CD4-positive, alpha-beta T cell treated with Interleukin-4 for 1 hour (primary cell): ENCODE data around the gene GRK6.
"Not testable (repeated sequence)": the region's sequence is repeated elsewhere in the genome, so short reads cannot be mapped to it uniquely, and the experiment has no call there.

Experiments used
- DNase-seq, 2 donors: peaks; one replicate each; pipeline ENCODE4 v3.0.0-alpha.2; 2020 to 2022

GRK6 gene

DNA sequence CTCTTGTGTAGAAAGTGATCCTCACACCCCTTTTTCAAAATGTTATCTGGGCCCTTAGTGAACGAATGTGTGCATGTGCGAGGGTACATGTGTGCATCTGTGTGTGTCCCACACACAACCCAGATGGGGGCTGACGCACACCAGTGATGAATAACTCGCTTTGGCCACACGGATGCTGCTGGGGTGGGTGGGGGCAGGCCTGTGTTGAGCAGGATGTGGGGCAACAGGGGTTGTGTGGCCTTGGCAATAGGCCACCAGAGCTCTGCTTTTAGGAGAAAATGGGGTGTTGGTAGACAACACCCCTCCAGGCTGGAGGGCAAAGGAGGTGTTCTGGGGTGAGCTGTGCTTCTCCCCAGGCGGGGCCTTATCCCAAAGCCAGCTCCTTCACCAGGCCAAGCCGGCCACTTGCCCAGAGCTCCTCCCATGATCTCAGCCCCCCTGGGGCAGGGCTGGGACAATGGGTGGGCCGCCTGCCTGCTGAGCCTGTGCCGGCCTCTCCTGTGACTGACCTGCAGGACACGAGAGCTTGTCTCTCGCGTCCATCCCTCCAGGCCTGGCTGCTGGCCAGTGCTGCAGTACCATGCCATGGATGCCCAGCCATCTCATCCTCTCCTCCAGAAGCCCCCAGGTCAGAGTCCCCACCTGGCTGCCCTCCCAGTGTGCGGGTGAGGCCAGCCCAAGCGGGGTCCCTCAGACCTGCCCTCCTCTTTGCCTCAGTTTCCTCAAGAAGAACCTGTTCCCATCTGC is 45.3 kb downstream of the GRK6 start:
- peak in 1 of 2 donors; percentile 30 for DNase-seq

DNA sequence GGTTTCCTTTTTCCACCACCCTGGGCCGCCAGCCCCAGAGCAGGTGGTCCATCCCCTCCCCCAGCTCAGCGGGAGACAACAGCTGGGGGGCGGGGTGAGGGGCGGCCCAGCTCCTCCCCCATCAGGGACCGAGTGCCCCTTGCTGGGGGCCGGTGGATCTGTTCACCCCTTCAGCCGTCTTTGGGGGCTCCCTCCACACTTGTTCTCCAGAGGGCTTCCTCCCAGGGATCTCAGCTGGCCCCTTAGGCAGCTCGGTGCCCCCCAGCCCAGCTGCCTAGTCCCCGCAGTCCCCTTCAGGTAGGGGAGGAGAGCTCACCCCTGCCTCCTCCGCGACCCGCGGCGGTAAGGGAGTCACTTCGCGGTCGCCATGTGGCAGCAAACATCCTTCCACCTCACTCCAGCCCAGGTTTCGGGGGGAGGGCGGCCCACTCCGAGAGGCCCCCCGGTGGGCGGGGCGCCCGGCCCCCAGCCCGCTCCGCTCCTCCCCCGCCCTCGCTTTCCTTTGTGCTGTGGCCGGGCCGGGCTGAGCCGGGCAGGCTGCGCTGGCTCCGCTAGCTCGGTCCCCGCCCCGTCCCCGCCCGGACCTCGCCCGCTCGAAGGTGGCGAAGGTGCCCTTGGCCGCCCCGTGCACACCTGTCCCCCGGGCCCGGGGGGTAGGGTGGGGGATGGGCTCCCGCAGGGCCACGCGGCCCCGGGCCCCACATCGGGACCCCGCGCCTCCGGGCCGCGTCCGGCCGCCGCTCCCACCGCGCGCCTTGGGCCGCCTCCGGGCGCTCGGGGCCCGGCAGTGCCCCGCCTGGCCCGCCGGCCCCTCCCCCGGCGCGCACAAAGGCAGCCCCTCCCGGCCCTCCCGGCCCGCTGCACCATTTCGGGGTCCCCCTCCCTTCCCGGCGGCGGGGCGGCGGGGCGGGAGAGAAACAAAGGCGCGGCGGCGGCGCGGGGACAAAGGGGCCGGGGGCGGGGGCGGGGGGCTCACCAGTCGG is 46.3 kb downstream of the GRK6 start:
- peak; percentile 61 to 62 for DNase-seq

DNA sequence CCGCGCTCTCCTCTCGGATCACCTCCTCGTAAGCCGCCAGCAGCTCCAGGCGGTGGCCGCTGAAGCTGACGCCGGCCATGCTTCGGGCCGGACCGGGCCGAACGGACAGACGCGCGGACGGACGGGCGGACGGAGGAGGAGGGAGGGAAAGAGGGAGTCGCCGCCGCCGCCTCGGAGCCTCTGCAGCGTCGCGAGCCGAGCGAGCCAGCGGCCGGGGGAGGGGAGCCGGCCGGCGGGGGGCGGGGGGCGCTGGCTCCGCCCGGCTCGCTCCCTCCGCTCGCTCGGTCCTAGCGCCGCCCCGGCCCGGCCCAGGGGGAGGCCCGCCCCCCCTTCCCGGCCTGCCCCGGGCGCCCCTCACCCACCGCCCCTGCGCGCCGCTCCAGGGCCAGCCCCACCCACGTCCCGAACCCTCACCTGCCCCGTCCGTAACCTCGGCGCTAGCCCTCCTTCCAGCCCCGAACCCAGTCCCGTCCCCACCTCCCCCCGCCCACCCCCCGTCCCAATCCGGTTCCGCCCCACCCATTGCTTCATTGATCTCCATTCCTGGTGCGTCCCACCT is 47.0 kb downstream of the GRK6 start, which contains the start of gene DBN1:
Gene DBN1 (minus strand): TSS at position 192 of the 559 bp plus-strand sequence. CDS start 113 bp downstream, at position 79.
- DNase-seq, result no peak

DNA sequence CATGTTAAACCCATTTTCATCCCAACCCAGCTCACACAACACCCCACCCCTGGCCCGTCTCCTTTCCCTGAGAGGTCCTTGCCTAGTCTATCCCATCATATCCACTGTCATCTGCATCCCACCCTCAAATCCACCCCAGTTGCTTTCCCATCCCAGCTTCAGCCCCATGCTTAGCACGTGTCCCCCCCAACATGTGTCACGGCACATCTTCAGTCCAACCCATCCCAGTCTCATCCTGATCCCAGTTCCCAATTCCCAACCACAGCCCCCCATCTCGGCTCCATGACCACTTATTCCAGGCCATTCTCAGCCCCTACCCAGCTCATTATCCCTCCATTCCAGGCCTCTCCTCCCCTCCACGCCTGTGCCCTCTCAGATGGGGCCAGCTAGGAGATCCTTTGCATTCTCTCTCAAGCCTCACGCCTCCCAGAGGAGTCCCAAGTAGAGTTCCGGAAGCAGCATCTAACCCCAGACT is 47.6 kb downstream of the GRK6 start:
- no peak for DNase-seq

DNA sequence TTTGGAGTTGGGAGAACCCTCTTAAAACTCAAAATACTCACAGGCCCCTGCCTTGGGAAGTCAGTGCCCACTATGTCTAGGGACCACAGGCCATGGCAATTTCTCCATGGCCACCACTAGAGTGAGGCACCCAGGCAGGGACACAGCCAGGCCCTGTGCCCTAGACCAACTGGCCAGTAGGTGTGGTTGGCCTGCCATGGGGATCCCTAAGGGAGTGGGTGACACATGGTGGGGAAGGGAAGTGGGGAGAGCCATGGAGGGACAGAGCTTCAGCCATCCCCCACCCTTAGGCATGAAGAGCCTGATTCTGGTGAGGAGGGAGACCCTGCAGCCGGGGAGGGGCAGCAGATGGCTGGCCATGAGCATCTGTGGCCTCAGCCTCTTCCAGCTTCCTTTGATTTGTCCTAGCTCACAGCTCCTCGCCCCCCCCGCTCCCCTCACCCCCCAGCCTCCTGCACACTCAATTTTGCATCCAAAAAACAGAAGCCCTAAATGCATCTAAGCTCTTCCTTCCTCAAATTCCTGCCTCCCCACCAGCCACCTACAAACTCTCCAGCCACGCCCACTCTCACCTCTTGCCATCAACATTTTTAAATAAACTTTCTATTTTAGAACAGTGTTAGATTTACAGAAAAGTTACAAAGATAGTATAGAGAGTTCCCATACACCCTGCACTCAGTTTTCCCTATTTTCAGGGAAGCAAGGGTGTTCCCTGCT is 48.5 kb downstream of the GRK6 start:
- no peak for DNase-seq

DNA sequence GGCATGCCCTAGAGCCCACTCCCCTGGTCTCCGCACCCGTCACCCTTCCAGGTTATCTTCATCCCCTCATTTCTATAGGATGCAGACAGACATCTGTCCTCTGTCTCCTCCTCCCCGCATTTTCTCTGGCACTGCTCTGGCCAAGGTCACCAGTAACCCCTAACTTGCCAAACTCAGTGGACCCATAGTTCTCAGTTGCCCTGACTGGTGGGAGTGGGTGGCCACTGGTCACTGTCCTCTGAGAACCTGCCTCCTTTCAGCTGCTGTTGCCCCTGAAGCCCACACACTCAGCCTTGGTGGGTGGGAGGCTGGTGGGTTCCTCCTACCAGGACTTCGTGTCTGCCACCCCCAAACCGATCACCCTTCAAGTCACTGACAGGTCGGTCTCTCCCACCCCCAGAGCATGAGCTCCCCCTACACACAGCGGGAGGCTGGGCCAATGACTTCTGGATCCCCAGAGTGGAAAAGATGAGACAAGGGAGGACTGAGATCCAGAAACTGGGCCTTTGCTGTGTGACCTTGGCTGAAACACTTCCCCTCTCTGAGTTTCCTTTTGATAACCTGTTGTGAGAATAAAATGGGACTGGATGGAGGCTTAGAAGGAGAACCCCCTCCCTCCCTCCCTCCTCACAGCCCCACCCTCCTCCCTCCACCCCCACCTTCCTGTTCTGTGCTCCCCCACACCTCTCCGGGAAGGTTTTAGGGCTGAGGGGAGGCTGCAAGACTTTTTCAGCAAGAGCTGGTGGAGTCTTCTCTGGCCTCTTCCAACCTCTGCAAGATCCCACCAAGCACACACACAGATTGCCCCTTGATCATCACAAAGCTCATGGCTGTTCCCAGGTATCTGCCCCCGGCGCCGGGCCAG is 49.3 kb downstream of the GRK6 start:
- no peak for DNase-seq

DNA sequence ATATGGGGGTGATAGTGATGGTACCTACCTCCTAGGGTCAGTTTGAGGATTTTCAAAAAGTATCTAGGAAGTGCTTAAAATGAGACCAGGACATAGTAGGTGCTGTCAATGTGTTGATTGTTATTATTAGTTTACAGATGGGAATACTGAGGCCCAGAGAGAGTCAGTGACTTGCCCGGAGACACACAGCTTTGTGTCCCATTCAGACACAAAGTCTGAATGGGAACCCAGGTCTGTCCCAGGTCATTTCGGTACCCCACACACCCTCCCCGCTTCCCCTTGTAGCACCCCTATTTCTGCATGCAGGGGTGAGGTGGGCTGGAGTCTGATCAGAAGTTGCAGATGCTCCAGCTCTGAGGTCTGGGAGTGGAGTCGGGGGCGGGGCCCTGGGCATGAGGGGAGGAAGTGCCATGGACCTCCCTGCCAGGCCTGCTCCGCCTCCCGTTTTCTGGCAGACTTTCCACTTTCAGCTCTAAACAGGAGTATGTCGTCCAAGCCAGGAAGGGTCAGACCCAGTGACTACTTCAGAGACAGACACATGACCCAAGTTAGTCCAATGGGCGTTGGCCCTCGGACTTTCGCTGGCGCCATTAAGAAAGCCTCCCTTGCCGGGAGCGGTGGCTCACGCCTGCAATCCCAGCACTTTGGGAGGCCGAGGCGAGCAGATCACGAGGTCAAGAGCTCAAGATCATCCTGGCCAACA is 50.2 kb downstream of the GRK6 start:
- DNase-seq, result no peak

DNA sequence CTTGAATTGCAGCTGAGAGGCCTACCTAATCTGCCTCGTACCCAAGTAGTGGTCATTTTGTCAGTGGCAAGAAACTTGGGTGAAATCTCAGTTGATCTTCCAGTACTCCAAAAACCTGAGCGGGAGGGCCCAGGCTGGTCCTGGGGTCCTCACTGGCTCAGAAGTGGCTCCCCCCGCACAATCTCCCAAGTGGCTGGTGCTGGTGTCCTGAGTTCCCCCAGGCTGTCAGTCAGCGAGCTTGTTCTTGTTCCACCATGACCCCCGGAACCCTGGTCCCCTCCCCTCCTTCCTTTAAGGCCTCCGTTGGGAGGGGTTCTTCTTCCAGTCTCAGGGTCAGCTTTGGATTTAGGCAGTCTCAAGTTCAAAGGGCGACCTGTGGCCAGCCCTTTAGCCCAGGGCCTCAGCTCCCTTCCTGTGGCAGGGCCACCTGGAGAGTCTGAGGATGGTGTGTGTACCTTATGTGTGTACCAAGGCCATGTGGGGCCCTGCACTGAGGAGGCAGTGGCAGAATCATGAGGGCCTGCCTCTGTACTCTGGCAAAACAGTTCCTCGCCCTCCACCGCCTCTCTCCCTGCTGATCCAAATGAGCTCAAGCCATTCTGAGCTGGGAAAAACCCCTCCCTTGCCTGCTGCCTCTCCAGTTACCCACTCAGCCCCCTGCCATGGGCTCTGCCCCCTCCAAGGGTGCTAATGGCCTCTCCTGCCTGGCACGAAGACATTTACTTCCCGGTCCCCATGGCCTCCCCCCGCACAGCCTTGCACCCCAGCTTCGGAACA is 51.4 kb downstream of the GRK6 start:
- no peak for DNase-seq

DNA sequence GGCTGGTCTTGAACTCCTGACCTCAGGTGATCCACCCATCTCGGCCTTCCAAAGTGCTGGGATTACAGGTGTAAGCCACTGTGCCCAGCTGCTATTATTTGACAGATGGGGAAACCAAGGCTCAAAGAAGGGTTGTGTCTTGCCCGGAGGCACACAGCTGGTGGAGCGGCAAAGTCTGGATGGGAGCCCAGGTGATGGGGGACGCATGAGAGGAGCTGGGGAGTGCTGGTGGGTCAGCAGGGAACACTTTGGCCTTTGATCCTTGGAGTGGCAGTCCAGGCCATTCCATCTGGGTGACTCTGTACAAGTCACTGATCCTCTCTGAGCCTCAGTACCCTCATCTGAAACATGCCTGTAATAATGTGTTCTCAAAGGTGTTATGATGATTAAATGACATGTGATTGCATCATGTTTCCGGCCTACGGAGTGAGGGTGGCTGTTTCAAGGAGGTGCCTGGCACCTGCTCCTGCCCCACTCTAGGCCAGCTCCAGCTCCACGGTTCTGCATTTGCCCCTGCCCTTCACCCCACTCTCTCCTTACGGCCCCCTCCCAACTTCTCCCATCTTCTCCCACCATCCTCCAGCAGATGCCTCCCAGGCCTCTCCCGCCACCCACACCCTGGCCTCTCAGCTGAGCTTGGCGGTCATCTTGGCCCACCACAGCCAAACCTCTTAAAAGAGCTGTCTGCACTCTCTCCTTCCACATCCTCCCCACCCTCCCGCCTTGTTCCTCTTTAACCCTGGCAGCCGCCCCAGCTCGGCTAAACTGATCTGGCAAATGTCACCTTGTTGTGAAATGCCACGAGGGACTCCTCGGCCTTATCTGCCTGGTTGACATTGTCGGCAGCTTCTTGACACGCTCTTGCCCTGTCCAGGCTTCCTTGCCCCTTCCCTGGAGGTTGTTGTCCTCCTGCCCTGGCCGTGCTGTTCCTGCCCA is 52.5 kb downstream of the GRK6 start:
- DNase-seq, result peak; percentile 29 to 57

DNA sequence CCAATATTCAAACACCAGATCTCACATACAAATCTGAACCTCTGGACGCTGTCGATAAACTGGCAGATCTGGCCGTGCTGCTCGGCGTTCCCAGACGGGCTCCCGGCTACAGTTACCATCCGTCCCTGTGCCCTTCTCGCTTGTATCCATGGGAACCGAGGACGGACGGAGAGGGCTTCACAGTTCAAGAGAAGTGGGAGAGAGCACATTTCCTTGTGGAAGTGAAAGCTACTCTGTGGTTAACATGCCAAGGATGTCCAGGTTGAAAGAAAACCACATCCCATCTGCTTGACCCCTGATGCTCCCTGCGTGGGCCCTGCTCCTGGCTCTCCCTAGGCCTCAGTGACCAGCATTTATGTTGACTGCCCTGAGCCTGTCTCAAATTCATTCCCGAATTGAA is 53.3 kb downstream of the GRK6 start:
- no peak for DNase-seq

DNA sequence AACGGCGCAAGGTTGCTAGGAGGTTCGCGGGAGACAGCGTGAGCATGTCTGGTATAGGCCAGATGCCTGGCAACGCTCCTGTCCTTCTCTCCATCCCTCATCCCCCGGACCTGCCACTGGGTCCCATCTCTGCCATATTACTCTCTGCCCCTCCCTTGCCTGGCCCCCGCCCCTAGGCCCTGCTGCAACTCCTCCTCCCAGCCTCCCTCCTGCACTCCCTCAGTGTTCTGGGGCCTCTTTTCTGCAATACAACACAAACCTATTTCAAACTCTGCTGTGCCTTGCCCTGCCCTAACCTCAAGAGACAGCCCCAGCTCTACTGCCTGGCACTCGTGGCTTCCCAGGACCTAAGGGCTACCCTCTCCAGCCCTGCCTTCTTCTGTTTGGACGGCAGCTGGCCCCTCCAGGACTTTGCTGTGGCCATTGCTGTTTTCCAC is 55.9 kb downstream of the GRK6 start:
- no peak for DNase-seq

DNA sequence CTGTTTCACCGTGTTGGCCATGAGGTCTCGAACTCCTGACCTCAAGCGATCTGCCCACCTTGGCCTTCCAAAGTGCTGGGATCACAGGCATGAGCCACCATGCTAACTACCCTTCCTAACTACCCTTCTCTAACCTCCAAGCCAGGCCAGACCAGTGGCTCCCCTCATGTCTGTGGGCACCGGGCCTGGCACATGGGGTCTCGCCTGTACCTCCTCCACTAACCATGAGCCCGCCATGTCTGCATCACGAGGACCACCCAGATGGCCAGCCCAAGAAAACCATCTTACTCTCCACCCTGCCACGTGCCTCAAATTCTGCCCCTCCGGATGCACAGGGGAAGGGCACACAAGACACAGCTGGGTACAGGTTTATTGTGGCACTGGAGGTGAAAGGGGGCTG is 56.6 kb downstream of the GRK6 start:
- no peak for DNase-seq

DNA sequence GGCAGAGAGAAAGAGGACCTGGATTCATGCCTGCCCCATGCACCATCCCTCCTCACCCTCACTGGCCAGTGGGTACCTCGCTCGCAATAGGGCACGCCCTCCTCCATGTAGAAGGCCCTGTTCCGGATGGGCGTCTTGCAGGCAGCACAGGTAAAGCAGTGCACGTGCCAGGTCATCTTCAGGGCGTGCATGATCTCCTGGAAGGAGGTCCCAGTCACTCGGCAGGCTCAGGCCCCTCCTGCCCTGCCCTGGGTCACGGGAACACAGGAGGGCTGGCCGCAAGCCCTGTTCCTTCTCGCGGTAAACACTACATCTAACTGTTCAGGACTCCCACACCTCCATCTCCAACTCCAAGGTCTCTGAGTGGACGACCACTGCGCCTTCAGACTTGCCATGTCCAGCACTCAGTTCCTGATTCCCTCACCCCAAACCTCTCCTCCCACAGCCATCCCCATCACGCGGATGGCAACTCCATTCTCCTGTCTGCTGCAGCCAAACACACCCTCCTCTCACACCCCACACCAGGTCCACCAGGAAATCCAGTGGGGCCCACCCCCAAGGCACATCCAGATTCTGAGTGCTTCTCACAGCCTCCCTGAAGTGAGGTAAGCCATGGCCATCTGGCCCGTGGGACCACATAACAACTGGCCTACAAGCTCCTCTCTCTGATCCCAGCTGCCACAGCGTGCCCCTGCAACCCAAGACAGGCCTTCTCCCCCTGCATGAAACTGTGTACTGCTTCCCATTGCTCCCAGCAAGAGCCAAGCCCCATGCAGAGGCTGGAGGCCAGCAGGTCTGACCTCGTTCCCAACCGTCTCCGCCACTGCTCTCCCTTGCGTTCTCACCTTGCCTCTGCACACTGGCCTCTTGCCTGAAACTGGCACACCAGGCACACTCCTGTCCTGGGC is 57.8 kb downstream of the GRK6 start:
- no peak for DNase-seq

DNA sequence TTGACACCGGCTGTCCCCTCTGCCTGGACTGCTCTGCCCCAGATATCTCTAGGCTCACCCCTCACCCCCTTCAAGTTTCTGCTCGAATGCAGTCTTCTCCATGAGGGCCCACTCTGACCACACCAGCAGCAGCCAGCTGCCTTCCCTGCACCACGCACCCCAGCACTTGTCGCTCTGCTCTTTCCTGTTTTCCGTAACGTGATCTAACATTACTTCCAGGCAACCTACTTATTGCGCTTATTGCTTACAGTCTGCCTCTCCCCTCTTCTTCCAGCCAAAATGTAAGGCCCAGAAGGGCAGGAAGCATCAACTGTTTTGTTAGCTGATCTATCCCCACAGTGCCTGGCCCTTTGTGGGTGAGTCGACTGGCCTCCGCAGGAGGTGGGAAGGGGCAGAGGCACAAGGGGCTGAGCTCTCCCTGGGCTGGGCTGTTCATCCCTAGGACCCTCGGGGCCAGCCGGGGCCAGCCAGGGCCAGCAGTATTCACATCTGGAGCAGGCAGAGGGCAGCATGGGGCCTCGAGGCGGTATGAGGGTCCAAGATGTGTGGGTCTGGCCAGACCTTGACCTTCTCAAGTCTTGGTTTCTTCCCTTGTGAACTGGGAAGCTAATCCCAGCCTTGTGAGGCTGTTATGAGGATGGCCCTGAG is 58.5 kb downstream of the GRK6 start:
- no peak for DNase-seq

DNA sequence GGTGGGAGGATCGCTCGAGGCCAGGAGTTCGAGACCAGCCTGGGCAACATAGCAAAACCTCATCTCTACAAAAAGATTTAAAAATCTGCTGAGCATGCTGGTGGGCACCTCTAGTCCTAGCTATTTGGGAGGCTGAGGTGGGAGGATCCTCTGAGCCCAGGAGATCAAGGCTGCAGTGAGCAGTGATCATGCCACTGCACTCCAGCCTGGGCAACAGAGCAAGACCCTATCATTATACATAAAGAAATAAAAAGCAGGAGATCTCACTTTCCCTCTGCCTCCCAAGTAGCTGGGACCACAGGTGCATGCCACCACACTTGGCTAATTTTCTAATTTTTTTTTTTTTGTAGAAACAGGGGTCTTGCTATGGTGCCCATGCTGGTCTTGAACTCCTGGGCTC is 59.3 kb downstream of the GRK6 start:
- not testable (repeated sequence) for DNase-seq

DNA sequence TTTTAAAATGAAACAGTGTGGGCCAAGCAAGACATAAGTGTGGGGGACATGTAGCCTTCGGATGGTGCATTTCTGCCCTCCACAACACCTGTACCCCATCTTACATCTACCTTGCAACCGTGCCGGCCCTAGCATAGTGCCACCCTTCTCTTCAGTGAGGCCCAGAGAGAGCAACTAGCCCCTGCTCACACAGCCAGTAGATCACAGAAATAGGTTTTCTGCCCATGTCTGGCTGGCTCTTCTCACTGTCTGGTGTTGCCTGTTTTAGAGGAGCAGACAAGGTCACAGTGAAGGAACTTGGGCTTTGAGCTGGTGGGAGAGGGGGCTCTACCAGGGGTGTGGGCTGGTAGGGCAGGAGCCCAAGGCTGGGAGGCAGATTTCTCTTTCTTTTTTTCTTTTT is 59.8 kb downstream of the GRK6 start:
- no peak for DNase-seq

DNA sequence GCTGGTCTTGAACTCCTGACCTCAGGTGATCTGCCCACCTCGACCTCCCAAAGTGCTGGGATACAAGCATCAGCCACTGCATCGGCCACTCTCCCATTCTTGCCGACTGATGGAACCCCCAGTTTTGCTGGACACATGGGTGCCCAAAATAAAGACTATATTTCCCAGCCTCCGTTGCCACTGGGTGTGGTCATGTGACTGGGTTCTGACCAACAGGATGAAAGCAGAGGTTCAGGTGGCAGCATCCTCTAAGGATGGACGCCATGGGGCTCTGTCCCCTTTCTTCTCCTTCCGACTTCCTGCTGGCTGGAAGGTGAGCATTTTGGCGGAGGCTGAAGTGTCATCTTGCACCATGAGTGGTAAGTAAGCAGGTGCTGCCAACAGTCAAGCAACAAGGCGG is 60.7 kb downstream of the GRK6 start:
- DNase-seq, result no peak
